WTC11 (cell line): ENCODE results near the gene VEZT. TPM values are rescaled to one million over a fixed set of nuclear protein-coding genes. Genes with fewer than 3 reads are reported as not detected.

Experiments
- ATAC-seq: fragments of 200-7000 bp; cut with Tn5 transposase; 2 replicates; pipeline ENCODE4 v1.10.0; 2021; ENCODE audit warnings: mild to moderate bottlenecking, moderate library complexity
- CTCF ChIA-PET: fragments of 300-600 bp; sonication (Branson Sonifier 250); formaldehyde crosslinking; loops from one replicate; lab custom pipeline; 2021; ENCODE audit warnings: antibody characterized with exemption; lab: Charles Lee
- POLR2A ChIA-PET: fragments of 350-600 bp; sonication (Branson Sonifier 250); formaldehyde crosslinking; loops from one replicate; lab custom pipeline; 2021; ENCODE audit warnings: antibody characterized with exemption; lab: Charles Lee
- DNase-seq: peaks from one replicate; pipeline ENCODE4 v3.0.0; 2021; ENCODE audit warnings: low spot score
- H3K27ac Mint-ChIP-seq: 2 replicates; pipeline ENCODE4 v1.8.0; 2021; ENCODE audit warnings: mixed read lengths
- H3K27me3 Mint-ChIP-seq: 2 replicates; pipeline ENCODE4 v1.8.0; 2021; ENCODE audit warnings: low read depth, mild to moderate bottlenecking, moderate library complexity, mixed read lengths
- H3K36me3 Mint-ChIP-seq: 2 replicates; pipeline ENCODE4 v1.8.0; 2021; ENCODE audit warnings: mixed read lengths
- H3K4me1 Mint-ChIP-seq: 2 replicates; pipeline ENCODE4 v1.8.0; 2022; ENCODE audit warnings: mixed read lengths
- H3K4me3 Mint-ChIP-seq: 2 replicates; pipeline ENCODE4 v1.8.0; 2021; ENCODE audit warnings: mild to moderate bottlenecking, moderate library complexity, mixed read lengths
- H3K9me3 Mint-ChIP-seq: 2 replicates; pipeline ENCODE4 v1.8.0; 2021; ENCODE audit warnings: mixed read lengths
- CTCF ChIP-seq: fragments of 200-600 bp; IDR thresholded peaks from 2 replicates; pipeline ENCODE4 v1.8.0; 2022; ENCODE audit warnings: antibody characterized with exemption
- ETV6 ChIP-seq: sonication (generic); formaldehyde crosslinking; IDR thresholded peaks from 2 replicates; pipeline ENCODE4 v1.8.1; 2022; ENCODE audit warnings: mild to moderate bottlenecking, missing genetic modification reagents
- GTF2I ChIP-seq: fragments of 250-450 bp; sonication (Bioruptor Pico); conservative IDR thresholded peaks from 2 replicates; pipeline ENCODE4 v1.4.0; 2021; ENCODE audit warnings: mild to moderate bottlenecking
- MYBL2 ChIP-seq: sonication (generic); formaldehyde crosslinking; IDR thresholded peaks from 2 replicates; pipeline ENCODE4 v1.8.1; 2023; ENCODE audit warnings: mild to moderate bottlenecking, moderate library complexity, missing genetic modification reagents
- PRRX2 ChIP-seq: fragments of 250-450 bp; sonication (Bioruptor Pico); IDR thresholded peaks from 2 replicates; pipeline ENCODE4 v1.8.0; 2021; ENCODE audit warnings: mild to moderate bottlenecking
- SP1 ChIP-seq: sonication (generic); formaldehyde crosslinking; conservative IDR thresholded peaks from 2 replicates; pipeline ENCODE4 v1.8.1; 2022; ENCODE audit warnings: missing genetic modification reagents
- USF2 ChIP-seq: sonication (generic); formaldehyde crosslinking; IDR thresholded peaks from 2 replicates; pipeline ENCODE4 v1.8.1; 2023; ENCODE audit warnings: mild to moderate bottlenecking, missing genetic modification reagents, moderate library complexity
- ZNF396 ChIP-seq: fragments of 250-450 bp; sonication (Bioruptor Pico); IDR thresholded peaks from 2 replicates; pipeline ENCODE4 v1.8.0; 2021; ENCODE audit warnings: mild to moderate bottlenecking, moderate library complexity, borderline replicate concordance
- total RNA-seq: library from RNA; stranded (reverse); gene quantifications from 3 replicates; pipeline ENCODE4 v1.2.3, GENCODE V29; 2021
- TF ChIP-seq, protein P1 (sequence below): sonication (generic); formaldehyde crosslinking; IDR thresholded peaks from 2 replicates; pipeline ENCODE4 v1.8.1; 2022; ENCODE audit warnings: mild to moderate bottlenecking, moderate library complexity, missing genetic modification reagents
- TF ChIP-seq, protein P2 (sequence below): sonication (generic); formaldehyde crosslinking; IDR thresholded peaks from 2 replicates; pipeline ENCODE4 v1.8.0; 2023; ENCODE audit warnings: missing genetic modification reagents, mild to moderate bottlenecking, borderline replicate concordance
- TF ChIP-seq, protein P3 (sequence below): sonication (generic); formaldehyde crosslinking; IDR thresholded peaks from 2 replicates; pipeline ENCODE4 v1.8.0; 2023; ENCODE audit warnings: mild to moderate bottlenecking, missing genetic modification reagents
- TF ChIP-seq, protein P4 (sequence below): sonication (generic); formaldehyde crosslinking; IDR thresholded peaks from 2 replicates; pipeline ENCODE4 v1.8.1; 2023; ENCODE audit warnings: mild to moderate bottlenecking, missing genetic modification reagents, borderline replicate concordance

The VEZT gene
- total RNA-seq, 1 experiment from 2014 or later, result 54.5 TPM

GRCh38 chr12:95207407-95207806 lies 10.2 kb upstream of the VEZT start (continued):
- no peak for TF ChIP-seq SP1 (CRISPR knock-in tag)
- TF ChIP-seq MYBL2 (CRISPR knock-in tag), result no peak
- TF ChIP-seq CTCF, result no peak
- no peak for TF ChIP-seq USF2 (CRISPR knock-in tag)
- TF ChIP-seq, protein P1, sequence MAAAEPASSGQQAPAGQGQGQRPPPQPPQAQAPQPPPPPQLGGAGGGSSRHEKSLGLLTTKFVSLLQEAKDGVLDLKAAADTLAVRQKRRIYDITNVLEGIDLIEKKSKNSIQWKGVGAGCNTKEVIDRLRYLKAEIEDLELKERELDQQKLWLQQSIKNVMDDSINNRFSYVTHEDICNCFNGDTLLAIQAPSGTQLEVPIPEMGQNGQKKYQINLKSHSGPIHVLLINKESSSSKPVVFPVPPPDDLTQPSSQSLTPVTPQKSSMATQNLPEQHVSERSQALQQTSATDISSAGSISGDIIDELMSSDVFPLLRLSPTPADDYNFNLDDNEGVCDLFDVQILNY, result no peak
- TF ChIP-seq ETV6 (CRISPR knock-in tag), result no peak
- TF ChIP-seq GTF2I (CRISPR knock-in tag), result no peak

GRCh38 chr12:95208678-95209077 lies 8.9 kb upstream of the VEZT start:
- H3K36me3 Mint-ChIP-seq, result peaks cover 15% of the 10 kb centered on the region
- H3K27me3 Mint-ChIP-seq, result no peaks in the 10 kb centered on the region
- CTCF ChIA-PET, result no interaction called here
- peak overlapping the region; percentile 66; the same call in 1 of the 2 replicates for H3K27ac Mint-ChIP-seq
- ATAC-seq (no peak), DNase-seq (no peak)
- peaks cover 75% of the 10 kb centered on the region for H3K4me1 Mint-ChIP-seq
- POLR2A ChIA-PET, result interaction anchor here (4.9 kb wide), 1 partner anchor 8 kb away, joined by 24 read pairs; the partner anchor contains the start of genes FGD6 and VEZT
- no peaks in the 10 kb centered on the region for H3K9me3 Mint-ChIP-seq
- no peak for TF ChIP-seq PRRX2 (CRISPR knock-in tag)
- TF ChIP-seq, protein P2, sequence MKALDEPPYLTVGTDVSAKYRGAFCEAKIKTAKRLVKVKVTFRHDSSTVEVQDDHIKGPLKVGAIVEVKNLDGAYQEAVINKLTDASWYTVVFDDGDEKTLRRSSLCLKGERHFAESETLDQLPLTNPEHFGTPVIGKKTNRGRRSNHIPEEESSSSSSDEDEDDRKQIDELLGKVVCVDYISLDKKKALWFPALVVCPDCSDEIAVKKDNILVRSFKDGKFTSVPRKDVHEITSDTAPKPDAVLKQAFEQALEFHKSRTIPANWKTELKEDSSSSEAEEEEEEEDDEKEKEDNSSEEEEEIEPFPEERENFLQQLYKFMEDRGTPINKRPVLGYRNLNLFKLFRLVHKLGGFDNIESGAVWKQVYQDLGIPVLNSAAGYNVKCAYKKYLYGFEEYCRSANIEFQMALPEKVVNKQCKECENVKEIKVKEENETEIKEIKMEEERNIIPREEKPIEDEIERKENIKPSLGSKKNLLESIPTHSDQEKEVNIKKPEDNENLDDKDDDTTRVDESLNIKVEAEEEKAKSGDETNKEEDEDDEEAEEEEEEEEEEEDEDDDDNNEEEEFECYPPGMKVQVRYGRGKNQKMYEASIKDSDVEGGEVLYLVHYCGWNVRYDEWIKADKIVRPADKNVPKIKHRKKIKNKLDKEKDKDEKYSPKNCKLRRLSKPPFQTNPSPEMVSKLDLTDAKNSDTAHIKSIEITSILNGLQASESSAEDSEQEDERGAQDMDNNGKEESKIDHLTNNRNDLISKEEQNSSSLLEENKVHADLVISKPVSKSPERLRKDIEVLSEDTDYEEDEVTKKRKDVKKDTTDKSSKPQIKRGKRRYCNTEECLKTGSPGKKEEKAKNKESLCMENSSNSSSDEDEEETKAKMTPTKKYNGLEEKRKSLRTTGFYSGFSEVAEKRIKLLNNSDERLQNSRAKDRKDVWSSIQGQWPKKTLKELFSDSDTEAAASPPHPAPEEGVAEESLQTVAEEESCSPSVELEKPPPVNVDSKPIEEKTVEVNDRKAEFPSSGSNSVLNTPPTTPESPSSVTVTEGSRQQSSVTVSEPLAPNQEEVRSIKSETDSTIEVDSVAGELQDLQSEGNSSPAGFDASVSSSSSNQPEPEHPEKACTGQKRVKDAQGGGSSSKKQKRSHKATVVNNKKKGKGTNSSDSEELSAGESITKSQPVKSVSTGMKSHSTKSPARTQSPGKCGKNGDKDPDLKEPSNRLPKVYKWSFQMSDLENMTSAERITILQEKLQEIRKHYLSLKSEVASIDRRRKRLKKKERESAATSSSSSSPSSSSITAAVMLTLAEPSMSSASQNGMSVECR, result no peak
- TF ChIP-seq ZNF396 (CRISPR knock-in tag), result no peak
- no peak for TF ChIP-seq GTF2I (CRISPR knock-in tag)
- TF ChIP-seq, protein P3, sequence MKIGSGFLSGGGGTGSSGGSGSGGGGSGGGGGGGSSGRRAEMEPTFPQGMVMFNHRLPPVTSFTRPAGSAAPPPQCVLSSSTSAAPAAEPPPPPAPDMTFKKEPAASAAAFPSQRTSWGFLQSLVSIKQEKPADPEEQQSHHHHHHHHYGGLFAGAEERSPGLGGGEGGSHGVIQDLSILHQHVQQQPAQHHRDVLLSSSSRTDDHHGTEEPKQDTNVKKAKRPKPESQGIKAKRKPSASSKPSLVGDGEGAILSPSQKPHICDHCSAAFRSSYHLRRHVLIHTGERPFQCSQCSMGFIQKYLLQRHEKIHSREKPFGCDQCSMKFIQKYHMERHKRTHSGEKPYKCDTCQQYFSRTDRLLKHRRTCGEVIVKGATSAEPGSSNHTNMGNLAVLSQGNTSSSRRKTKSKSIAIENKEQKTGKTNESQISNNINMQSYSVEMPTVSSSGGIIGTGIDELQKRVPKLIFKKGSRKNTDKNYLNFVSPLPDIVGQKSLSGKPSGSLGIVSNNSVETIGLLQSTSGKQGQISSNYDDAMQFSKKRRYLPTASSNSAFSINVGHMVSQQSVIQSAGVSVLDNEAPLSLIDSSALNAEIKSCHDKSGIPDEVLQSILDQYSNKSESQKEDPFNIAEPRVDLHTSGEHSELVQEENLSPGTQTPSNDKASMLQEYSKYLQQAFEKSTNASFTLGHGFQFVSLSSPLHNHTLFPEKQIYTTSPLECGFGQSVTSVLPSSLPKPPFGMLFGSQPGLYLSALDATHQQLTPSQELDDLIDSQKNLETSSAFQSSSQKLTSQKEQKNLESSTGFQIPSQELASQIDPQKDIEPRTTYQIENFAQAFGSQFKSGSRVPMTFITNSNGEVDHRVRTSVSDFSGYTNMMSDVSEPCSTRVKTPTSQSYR (CRISPR knock-in tag), result no peak
- TF ChIP-seq, protein P4, sequence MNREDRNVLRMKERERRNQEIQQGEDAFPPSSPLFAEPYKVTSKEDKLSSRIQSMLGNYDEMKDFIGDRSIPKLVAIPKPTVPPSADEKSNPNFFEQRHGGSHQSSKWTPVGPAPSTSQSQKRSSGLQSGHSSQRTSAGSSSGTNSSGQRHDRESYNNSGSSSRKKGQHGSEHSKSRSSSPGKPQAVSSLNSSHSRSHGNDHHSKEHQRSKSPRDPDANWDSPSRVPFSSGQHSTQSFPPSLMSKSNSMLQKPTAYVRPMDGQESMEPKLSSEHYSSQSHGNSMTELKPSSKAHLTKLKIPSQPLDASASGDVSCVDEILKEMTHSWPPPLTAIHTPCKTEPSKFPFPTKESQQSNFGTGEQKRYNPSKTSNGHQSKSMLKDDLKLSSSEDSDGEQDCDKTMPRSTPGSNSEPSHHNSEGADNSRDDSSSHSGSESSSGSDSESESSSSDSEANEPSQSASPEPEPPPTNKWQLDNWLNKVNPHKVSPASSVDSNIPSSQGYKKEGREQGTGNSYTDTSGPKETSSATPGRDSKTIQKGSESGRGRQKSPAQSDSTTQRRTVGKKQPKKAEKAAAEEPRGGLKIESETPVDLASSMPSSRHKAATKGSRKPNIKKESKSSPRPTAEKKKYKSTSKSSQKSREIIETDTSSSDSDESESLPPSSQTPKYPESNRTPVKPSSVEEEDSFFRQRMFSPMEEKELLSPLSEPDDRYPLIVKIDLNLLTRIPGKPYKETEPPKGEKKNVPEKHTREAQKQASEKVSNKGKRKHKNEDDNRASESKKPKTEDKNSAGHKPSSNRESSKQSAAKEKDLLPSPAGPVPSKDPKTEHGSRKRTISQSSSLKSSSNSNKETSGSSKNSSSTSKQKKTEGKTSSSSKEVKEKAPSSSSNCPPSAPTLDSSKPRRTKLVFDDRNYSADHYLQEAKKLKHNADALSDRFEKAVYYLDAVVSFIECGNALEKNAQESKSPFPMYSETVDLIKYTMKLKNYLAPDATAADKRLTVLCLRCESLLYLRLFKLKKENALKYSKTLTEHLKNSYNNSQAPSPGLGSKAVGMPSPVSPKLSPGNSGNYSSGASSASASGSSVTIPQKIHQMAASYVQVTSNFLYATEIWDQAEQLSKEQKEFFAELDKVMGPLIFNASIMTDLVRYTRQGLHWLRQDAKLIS (CRISPR knock-in tag), result no peak
- H3K4me3 Mint-ChIP-seq, result no peak overlapping the region
